Measurements from ENCODE around the gene RIPOR2.
A peak's percentile ranks its signal among the peaks of the same experiment; 100 is the strongest.
"Not testable (repeated sequence)": the region's sequence is repeated elsewhere in the genome, so short reads cannot be mapped to it uniquely, and the experiment has no call there.

RIPOR2 gene

GRCh38 chr6:24950218-24950941 lies 14.6 kb upstream of the RIPOR2 start:
- no peak for DNase-seq

GRCh38 chr6:24949020-24949569 lies 13.3 kb upstream of the RIPOR2 start:
- DNase-seq, result no peak

DNA sequence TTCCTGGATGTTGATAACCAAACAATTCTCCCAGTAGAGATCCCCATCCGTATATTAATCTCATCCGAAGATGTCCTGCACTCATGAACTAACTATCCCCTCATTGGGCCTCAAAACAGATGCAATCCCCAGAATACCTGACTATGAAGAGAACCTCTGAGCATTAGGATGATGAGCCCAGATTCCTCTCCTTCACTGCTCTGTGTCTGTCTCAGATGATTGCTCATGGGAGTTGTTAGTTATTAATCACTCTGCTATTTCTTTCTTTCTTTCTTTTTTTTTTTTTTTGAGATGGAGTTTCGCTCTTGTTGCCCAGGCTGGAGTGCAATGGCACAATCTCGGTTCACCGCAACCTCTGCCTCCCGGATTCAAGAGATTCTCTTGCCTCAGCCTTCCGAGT lies 12.5 kb upstream of the RIPOR2 start:
- DNase-seq, result not testable (repeated sequence)

DNA sequence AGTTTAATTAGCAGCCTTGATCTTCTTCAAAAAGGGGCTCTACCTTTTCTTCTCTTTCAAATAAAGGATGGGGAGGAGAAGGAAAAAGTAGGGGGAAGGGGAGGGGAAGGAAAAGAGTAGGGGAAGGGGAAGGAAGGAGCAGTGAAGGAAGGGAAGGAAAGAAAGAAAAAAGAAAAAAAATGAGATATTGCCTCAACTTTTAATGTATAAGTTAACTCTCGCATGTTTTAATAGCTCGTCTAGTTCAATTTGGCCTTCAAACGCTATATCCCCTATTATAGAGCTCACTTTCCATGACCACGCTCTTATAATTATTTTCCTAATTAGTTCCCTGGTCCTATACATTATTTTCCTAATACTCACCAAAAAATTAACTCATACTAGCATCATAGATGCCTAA lies 11.9 kb upstream of the RIPOR2 start:
- no peak for DNase-seq

GRCh38 chr6:24945054-24945453 lies 9.3 kb upstream of the RIPOR2 start:
- DNase-seq, result no peak

GRCh38 chr6:24943774-24944173 lies 8.0 kb upstream of the RIPOR2 start:
- no peak for DNase-seq

- no peak for DNase-seq
Measured at GRCh38 chr6:24940311-24940917, 4.7 kb upstream of the RIPOR2 start.

GRCh38 chr6:24936641-24937317 lies 1.0 kb upstream of the RIPOR2 start:
- DNase-seq, result no peak

- no peak for DNase-seq
Measured at GRCh38 chr6:24933868-24934401, 1.8 kb downstream of the RIPOR2 start.

GRCh38 chr6:24933266-24933665 lies 2.5 kb downstream of the RIPOR2 start:
- DNase-seq, result no peak

GRCh38 chr6:24932832-24933231 lies 2.9 kb downstream of the RIPOR2 start:
- no peak for DNase-seq

GRCh38 chr6:24931718-24932691 lies 3.8 kb downstream of the RIPOR2 start:
- peak; percentile 35 for DNase-seq

- no peak for DNase-seq
Measured at GRCh38 chr6:24931296-24931695, 4.5 kb downstream of the RIPOR2 start.

GRCh38 chr6:24930431-24930871 lies 5.3 kb downstream of the RIPOR2 start:
- DNase-seq, result peak; percentile 74

GRCh38 chr6:24929242-24929641 lies 6.5 kb downstream of the RIPOR2 start:
- DNase-seq, result no peak

DNA sequence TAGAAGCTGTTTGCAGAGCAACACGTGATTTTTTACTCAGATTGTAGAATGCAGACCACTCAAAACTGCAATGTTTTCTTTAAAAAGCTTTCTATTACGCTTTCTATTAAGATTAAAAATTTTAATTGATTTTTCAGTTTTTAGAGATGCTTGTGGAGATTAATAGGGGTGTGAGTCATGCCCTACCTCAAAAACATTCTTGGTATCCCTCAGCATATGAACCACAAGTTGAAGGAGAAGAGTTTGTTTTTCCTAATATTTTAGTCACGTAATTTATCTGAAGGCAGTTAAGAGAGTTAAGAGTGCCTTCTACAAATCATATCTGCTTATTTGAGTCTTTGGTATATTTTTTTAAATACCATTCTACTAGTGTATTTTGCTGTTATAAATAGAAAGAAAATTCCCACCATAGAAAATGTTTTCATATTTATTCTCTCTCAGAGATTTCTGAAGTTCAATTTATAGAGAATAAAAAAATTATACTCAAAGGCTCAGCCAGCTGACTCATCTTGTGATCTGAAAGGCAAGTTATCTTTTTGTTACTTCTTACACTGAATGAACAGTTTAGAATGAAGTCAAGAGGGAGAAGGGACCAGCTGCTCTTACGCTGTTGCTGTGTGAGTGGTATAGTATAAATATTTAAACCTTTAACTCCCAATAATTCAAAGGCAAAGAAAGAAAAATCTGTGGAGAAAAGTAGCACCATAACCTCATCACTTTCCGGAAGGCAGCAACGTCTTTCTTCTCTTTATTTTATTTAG lies 7.6 kb downstream of the RIPOR2 start:
- DNase-seq, result peak; percentile 44

DNA sequence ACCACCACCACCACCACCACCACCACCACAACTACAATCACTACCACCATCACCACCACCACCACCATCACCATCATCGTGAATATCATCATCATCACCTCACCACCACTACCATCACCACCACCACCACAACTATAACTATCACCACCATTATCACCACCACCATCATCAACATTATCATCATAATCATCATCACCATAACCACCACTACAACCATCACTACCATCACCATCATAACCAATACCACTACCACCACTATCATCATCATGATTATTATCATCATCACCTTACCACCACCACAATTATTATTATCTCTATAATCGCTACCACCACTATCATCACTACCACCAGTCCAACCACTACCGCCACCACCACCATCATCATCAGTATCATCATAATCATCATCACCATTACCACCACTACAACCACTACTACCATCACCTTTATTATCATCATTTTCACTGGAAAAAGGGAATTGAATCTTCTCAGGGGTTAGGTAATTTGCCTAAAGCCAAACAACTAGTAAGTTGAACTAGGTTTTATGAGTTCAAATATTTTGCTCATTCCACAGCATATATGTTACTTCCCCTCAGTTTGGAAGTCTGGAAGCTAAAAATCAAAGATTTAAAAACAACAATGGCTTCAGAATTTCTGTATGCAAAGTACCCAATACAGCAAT lies 8.3 kb downstream of the RIPOR2 start:
- no peak for DNase-seq

DNA sequence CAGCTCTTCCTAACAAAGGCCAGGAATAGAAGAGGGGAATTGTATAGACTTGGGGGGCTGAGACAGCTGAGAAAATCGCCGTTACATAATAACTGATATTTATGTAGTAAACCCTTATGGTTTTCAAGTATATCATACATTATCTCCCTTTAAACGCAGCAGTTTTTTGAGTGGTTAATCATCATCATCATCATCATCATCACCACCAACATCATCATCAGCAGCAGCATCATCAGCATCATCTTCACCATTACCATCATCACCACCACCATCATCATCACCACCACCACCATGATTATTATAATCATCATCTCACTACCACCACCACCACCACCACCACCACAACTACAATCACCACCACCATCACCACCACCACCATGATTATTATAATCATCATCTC lies 9.1 kb downstream of the RIPOR2 start:
- not testable (repeated sequence) for DNase-seq

GRCh38 chr6:24926192-24926591 lies 9.6 kb downstream of the RIPOR2 start:
- no peak for DNase-seq

DNA sequence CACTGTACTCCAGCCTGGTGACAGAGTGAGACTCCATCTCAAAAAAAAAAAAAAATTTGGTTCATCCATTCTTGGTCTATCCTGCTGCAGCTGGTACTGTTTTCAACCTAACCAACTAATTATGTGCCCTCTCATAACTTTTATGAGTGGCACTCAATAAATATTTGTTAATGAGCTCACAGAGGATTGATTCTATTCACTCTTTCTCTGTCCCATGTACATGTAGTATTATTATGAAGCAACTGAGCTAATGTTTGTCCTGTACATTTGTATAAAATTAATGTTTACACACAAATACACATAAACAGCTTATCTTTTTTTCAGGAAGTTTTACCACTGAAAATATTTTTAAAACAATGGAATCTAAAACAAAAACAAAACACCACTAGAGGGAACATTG lies 10.1 kb downstream of the RIPOR2 start:
- DNase-seq, result no peak
